HG03103 (cell line): ENCODE measurements around the gene ZCWPW2.
A peak's percentile ranks its signal among the peaks of the same experiment; 100 is the strongest.

ENCODE experiments used
- ATAC-seq: cut with Tn5 transposase; IDR thresholded peaks from one replicate; pipeline ENCODE4 v1.9.1; 2021; ENCODE audit warnings: low read depth; ENCODE audit not compliant: unreplicated experiment

ZCWPW2 gene, protein sequence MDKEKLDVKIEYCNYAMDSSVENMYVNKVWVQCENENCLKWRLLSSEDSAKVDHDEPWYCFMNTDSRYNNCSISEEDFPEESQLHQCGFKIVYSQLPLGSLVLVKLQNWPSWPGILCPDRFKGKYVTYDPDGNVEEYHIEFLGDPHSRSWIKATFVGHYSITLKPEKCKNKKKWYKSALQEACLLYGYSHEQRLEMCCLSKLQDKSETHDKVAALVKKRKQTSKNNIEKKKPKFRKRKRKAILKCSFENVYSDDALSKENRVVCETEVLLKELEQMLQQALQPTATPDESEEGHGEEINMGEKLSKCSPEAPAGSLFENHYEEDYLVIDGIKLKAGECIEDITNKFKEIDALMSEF

DNA sequence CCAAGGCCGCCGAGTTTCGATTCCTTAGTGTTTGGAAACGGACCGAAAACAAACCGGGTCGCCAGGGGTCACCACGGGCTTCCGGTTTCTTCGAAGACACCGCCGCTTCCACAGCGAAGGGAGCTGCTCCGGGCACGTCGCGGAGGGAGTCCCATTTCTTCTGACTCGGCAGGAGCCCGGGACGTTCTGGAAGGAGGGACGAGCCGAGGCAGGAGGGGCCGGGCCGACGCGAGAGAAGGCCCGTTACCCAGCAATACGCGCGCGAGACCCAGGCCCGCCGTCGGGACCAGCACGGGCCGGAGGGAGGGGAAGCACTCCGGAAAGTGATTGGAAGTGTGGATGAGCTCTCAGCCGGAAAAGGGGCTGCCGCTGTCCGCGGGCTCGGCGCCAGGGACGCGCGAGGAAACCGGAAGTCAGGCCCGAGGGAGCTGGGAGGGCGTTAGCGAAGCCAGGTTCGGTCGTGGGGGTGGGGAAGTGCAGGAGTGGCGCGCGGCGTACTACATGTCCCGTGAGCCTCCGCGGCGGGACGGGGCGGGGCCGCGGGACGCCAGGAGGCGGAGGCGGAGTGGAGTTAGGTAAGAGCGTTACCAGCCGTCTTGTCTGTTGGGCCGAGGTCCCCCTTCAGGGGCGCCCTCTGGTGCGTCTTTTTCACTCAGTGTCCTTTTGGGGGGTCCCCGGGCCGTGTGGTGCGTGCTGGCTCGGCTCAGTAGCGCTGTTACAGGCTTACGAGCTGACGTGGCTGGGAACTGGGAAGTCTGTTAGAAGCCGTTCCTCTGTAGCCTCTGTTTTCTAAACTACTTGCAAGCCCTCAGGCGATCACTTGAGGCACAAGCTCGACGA, at the start of gene ZCWPW2, which contains the start of gene AZI2:
TSS of gene ZCWPW2 (plus strand) at position 93 of the 840 bp plus-strand sequence. CDS start 64,348 bp downstream, outside the sequence.
TSS of gene AZI2 (minus strand) at position 196 of the 840 bp plus-strand sequence. CDS start 8,207 bp downstream, outside the sequence.
- peak; percentile 81 for ATAC-seq

DNA sequence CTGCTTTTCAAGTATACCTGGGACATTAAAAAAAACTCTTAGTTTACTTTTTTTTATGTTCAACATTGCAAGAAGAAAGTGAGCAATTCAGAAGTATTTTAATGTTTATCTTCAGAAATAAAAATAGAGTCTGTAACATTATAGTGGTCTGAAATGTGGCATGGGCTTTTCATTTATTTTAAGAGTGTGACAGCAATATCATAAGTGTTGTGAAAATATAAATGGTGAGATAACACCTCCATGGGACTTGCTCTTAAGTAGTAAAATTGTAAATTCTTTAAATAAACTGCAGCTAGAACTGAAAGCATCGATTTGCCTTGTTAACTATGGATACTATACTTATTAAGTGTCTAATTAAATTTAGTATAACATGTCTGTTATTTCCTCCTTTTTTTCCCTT, 48.8 kb upstream of the ZCWPW2 start:
- no peak for ATAC-seq

DNA sequence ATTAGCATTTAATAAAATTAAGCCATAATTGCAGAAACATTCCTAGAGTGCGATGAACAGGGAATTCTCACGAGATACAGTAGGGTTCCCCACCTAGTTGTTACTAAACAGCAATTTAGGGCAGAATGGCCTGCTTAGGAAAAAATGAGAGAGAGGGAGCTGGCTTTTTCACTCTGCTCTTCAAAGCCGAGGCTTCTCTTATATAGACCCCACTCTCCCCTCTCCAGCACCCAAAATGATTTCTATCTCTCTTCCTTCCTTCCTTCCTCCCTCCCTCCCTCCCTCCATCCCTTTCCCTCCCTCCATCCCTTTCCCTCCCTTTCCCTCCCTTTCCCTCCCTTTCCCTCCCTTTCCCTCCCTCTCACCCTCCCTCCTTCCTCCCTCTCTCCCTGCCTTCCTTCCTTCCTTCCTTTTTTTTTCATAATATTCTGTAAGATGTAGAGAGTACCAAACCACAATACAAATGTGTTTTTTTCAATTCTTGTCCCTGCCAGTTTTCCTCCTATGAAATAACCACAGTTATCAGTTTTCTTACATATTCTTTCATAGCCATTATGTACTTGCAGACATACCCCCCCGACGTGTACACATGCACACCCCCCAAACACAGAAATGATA, 48.1 kb upstream of the ZCWPW2 start:
- no peak for ATAC-seq

DNA sequence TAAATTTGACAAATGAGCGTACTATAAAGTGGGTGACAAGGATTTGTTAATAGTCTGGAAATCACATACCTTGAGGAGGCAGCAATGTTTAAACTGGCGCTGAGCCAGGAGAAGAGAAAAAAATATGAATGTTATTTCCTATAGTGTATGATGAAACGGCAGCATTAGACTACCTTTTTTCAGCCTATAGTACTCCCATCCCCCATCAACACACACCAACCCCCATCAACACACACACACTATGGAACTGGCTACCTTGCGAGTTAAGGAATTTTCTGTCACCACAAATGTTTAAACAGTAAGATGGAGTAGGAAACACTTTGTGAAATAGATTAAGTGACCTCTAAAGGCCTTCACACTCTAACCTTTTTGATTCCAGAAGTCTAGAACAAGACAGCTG, 46.8 kb upstream of the ZCWPW2 start:
- ATAC-seq = no peak

DNA sequence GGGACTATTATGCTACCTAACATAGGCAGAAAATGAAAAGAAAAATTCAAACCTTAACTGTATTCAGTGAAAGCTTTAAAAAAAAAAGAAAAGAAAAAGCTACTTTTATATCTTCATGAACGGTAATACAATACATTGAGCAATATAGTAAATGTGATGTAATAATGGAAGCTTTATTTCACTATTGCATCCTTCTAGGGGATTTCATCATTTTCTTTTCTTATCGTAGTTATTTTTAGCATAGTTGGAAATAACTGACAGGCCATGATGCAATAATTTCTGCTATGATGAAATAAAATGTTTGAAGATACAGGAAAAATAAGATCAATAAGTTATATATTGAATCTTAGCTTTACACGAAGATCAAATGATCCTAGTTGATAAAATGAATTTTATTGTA, 40.3 kb upstream of the ZCWPW2 start:
- no peak for ATAC-seq

DNA sequence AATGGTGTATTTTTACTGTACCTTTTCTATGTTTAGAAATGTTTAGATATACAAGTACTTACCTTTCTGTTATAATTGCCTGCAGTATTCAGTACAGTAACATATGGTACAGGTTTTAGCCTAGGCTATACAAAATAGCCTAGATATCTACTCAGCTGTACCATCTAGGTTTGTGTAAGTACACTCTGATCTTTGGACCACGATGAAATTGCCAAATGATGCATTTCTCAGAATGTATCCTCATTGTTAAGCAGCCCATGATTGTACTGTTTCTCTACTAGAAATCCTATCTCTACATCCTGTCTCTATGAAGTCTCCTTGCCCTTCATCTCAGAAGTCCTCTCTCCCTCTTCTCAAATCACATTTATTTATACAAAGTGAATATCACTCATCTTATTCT, 32.8 kb upstream of the ZCWPW2 start:
- ATAC-seq = no peak

- no peak for ATAC-seq
Measured at GRCh38 chr3:28316226-28316625, 32.3 kb upstream of the ZCWPW2 start.

DNA sequence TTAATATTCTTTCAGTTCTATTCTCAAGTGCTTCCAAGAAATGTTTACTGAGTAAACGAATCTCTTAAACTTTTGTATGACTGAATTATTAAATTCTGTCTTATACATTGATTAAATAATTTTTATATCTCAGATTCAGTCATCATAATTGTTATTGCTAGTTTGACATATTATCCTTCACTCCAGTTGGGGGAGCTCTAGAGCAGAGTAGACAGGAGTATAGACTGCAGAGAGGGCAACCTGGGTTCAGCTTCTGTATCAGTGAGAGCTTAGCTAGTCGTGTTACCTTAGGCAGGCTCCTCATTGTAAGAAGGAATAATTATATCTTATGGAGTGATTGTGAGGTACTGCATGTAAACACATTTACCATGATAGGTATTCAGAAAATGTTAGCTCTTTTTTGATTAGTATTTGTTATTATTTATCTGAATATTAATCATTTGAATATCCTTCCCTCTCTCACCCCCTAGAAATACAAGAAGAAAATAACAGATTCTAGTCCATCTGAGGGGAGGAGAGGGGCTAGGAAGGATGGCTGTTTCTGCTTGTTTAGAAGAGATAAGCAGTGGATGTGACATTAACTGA, 31.0 kb upstream of the ZCWPW2 start:
- ATAC-seq = peak; percentile 89

DNA sequence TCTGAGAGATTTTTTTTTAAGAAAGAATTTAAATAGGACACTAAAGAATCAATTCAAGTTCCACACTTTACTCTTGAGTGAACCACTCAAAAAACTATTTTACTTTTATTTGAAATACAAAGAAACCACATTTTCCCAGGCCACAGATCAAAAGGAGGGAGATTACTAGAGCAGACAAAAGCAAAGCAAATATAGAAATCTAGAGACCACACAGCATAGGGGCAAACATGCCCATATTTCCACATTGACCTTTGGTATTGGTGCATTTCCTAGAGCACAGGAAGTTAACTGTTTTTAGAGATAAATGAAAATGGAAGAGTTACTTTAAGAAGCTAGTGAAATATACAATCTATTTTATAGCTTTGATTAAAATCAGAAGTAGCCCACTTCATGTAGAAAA, 27.5 kb upstream of the ZCWPW2 start:
- no peak for ATAC-seq

- ATAC-seq = no peak
Measured at GRCh38 chr3:28322464-28322863, 26.1 kb upstream of the ZCWPW2 start.

DNA sequence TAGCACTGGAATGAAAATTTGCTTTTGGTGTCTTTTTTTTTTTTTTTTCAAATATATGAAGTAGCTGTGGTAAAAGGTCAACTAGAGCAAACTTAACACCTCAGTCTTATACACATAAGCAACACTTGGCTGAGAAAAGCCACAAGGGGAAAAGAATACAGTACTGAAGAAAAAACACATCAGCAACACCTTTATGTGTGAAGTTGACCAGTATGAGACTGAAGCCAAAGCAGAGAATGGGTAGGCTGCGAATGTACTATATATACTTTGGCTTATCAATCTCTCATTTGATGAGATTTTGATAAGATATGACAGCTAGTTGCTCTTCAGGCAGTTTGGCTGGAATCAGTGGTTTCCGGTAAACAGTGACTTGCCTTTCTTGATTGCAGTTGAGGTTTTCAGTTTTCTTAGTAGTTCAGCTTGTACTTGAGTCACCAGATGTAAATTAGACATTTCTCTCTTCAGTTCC, 22.0 kb upstream of the ZCWPW2 start:
- ATAC-seq = peak; percentile 77

- ATAC-seq = no peak
Measured at GRCh38 chr3:28328188-28329151, 20.1 kb upstream of the ZCWPW2 start.

- ATAC-seq = no peak
Measured at GRCh38 chr3:28334552-28334951, 14.0 kb upstream of the ZCWPW2 start.

DNA sequence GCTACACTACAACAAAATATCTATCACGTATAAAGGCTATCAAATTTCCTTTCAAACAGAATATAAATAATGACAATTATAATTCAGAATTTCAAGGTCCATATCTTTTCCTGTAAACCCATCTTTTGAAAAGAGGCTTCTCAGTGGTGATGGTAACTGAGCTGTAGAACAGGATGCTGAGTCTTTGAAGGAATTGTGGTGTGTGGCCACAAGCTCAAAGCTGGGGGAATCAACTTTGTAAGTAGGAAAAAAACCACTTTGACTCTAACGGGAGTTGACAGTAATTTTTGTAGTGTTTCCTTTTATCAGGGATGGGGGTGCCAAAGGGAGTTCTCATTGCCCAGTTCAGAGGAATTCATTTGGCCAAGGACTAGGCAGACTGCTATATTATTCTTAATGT, 13.3 kb upstream of the ZCWPW2 start:
- no peak for ATAC-seq

DNA sequence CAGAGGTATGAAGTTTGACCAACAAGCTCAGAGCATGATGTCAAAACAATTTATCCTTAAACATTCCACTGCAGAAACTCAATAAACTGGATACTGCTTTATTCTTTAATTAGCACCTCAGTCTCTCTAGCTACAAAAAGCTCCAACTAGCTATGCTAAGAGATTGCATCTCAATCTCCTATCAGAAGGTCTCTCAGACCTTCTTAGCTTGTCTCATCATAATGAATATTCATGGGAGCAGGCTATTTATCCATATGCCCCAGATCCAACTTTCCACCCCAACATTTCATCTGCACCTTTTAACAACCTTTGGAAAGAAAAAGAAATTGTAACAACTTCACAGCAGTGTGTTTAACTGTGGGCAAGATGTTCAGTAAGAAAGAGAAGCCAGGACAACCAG, 11.3 kb upstream of the ZCWPW2 start:
- ATAC-seq = no peak

- ATAC-seq = no peak
Measured at GRCh38 chr3:28343144-28343543, 5.4 kb upstream of the ZCWPW2 start.

DNA sequence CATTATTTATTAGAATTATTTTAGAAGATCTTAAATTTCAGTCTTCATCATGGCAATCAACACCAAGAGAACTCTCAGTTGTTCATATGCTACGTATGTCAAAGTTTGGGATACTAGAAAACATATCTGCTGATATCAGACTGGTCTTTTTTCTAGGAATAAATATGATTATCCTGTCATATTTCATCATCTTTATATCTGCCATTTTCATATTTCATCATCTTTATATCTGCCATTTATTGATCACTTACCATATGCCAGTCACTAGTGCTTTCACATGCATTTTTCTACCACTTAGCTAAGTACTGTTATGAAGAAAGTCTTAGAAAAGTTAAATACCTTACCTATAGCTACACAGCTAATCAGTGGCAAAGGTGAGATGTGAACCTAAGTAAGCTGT, 2.8 kb upstream of the ZCWPW2 start:
- ATAC-seq = no peak

DNA sequence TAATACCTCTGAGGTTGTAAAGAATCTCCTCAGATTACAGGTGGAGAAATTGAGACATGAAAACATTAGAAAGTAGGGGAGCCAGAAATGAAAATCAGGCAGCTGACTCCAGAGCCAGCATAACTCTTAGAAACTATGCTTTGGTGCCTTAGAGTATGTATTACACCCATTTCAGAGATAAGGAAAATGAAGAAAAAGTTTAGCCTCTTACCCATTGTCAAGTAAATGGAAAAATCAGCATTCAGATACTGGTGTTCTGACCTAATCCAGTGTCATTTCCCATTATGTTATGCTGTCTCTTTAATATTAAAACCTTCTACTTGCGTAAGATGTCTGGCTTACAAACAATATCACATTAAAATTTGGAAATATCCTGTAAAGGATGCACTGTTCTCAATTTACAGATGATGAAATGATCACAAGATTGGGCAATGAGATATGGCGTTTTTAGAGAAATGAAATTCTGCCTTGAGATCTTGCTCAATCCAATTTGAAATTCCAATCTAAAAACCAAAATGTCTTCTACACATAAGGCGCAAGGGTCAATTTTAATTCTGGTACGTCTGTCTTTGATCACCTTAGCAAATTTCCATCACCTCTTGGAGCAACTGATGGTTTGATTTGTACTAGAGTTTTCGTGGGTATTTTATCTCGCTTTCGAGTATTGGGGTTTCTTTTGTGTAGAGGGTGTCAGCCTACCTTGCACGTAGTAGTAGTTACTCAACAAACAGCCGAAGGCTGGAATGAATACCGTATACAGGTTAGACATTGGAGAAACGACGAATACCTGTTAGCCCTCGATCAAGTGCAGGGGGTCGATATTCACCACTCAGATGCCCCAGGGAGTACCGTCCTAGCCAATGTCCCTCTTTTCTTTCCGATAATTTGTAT, 902 bp upstream of the ZCWPW2 start:
- ATAC-seq = no peak

GRCh38 chr3:28348265-28348628, 274 bp upstream of the ZCWPW2 start:
- no peak for ATAC-seq
